GM18526 (cell line): ENCODE results near the gene VAV1.

Source experiments
- POLR2A ChIP-seq: IDR thresholded peaks from 3 replicates; pipeline ENCODE4 v1.6.1; 2011; ENCODE audit not compliant: insufficient read length; ENCODE audit errors: extremely low read depth

Gene VAV1

GRCh38 chr19:6793973-6794372 lies 21.5 kb downstream of the VAV1 start:
- no peak for TF ChIP-seq POLR2A

GRCh38 chr19:6794686-6795431 lies 22.4 kb downstream of the VAV1 start:
- no peak for TF ChIP-seq POLR2A

GRCh38 chr19:6796278-6796677 lies 23.8 kb downstream of the VAV1 start:
- no peak for TF ChIP-seq POLR2A

- no peak for TF ChIP-seq POLR2A
Measured at GRCh38 chr19:6797646-6798045, 25.1 kb downstream of the VAV1 start.

GRCh38 chr19:6800991-6801484 lies 28.5 kb downstream of the VAV1 start:
- TF ChIP-seq POLR2A: no peak

GRCh38 chr19:6801485-6802086 lies 29.1 kb downstream of the VAV1 start:
- TF ChIP-seq POLR2A: peak; percentile 41

- TF ChIP-seq POLR2A: peak; percentile 57
Measured at GRCh38 chr19:6802336-6803035, 30.0 kb downstream of the VAV1 start.

- peak; percentile 77 for TF ChIP-seq POLR2A
Measured at GRCh38 chr19:6803036-6803404, 30.5 kb downstream of the VAV1 start.

GRCh38 chr19:6806488-6806887 lies 34.0 kb downstream of the VAV1 start:
- TF ChIP-seq POLR2A: no peak

GRCh38 chr19:6807291-6807690 lies 34.8 kb downstream of the VAV1 start:
- TF ChIP-seq POLR2A: no peak

GRCh38 chr19:6808494-6808893 lies 36.0 kb downstream of the VAV1 start:
- no peak for TF ChIP-seq POLR2A

- no peak for TF ChIP-seq POLR2A
Measured at GRCh38 chr19:6809262-6809661, 36.8 kb downstream of the VAV1 start.

GRCh38 chr19:6811378-6811777 lies 38.9 kb downstream of the VAV1 start:
- no peak for TF ChIP-seq POLR2A

- no peak for TF ChIP-seq POLR2A
Measured at GRCh38 chr19:6811906-6812305, 39.4 kb downstream of the VAV1 start.

- TF ChIP-seq POLR2A: no peak
Measured at GRCh38 chr19:6812612-6813011, 40.1 kb downstream of the VAV1 start.

- TF ChIP-seq POLR2A: no peak
Measured at GRCh38 chr19:6813659-6814058, 41.2 kb downstream of the VAV1 start.
